Sigmoid colon (tissue), 7 donors: ENCODE data around the gene TMEM229B. TPM values are rescaled to one million over a fixed set of nuclear protein-coding genes. Genes with fewer than 3 reads are reported as not detected.

Source experiments
- DNase-seq: peaks from one replicate; pipeline ENCODE4 v3.0.0-alpha.2; 2019
- H3K27ac ChIP-seq, 4 donors: fragments of 200-600 bp; sonication (generic); one replicate each; pipeline ENCODE4 v1.5.1; 2016 to 2019; ENCODE audit warnings: mild to moderate bottlenecking in 1 of 4
- H3K27me3 ChIP-seq, 3 donors: fragments of 200-600 bp; sonication (generic); one replicate each; pipeline ENCODE4 v1.5.1; 2019; ENCODE audit warnings: mild to moderate bottlenecking in 1 of 3
- H3K36me3 ChIP-seq, 4 donors: fragments of 200-600 bp; sonication (generic); one replicate each; pipeline ENCODE4 v1.5.1; 2016 to 2019
- H3K4me1 ChIP-seq, 4 donors: fragments of 200-600 bp; sonication (generic); one replicate each; pipeline ENCODE4 v1.5.1; 2017 to 2019
- H3K4me3 ChIP-seq, 4 donors: fragments of 200-600 bp; sonication (generic); one replicate each; pipeline ENCODE4 v1.5.1; 2017 to 2019; ENCODE audit warnings: mild to moderate bottlenecking in 2 of 4, moderate library complexity in 1 of 4
- H3K9me3 ChIP-seq, 4 donors: fragments of 200-600 bp in 3 of 4; sonication (generic) in 3 of 4; one replicate each; pipeline versions ENCODE4 v1.5.1 to v1.6.1; 2013 to 2019
- EP300 ChIP-seq, 4 donors: sonication (generic); formaldehyde crosslinking; IDR thresholded peaks; one replicate each; pipeline ENCODE4 v1.6.1; 2017; ENCODE audit warnings: antibody characterized with exemption in 4 of 4
- POLR2A ChIP-seq, 2 donors: fragments of 450-650 bp; IDR thresholded peaks; one replicate each; pipeline ENCODE4 v1.6.1; 2016; ENCODE audit warnings: antibody characterized with exemption in 2 of 2, mild to moderate bottlenecking in 2 of 2, moderate library complexity in 2 of 2
- POLR2AphosphoS5 ChIP-seq, 4 donors: sonication (generic); formaldehyde crosslinking; IDR thresholded peaks; one replicate each; pipeline ENCODE4 v1.6.1; 2017; ENCODE audit warnings: antibody characterized with exemption in 4 of 4
- WGBS, 2 donors: extraction: QIAGEN DNeasy Blood & Tissue Kit; methylation state at CpG; one replicate each; pipeline ENCODE4 v1.1.7; 2013; 5-methylcytosine and 5-hydroxymethylcytosine counted together
- intact Hi-C: fragments of 100-400 bp; cut with DNase I; formaldehyde crosslinking; loops from one replicate; pipeline ENCODE4 v1.15.1; 2023
- polyA plus RNA-seq, 3 donors: library from polyadenylated mRNA; stranded (reverse); fragments of 200-250 nt; gene quantifications; one replicate each; pipeline ENCODE4 v1.2.3, GENCODE V29; 2013
- total RNA-seq, 4 donors: library from RNA; depleted of rRNA; stranded (reverse); fragments of >200 nt; gene quantifications; one replicate each; pipeline ENCODE4 v1.1.0, GENCODE V29; 2016
- TF ChIP-seq, protein P1 (sequence below), 4 experiments: fragments of 450-650 bp in 3 of 4; fragments of 200-600 bp in 1 of 4; IDR thresholded peaks; one replicate each; pipeline ENCODE4 v1.5.1; 2016 to 2019; ENCODE audit warnings: antibody characterized with exemption in 4 of 4, mild to moderate bottlenecking in 3 of 4, moderate library complexity in 2 of 4
- donor health status: healthy with polysubstance abuse.
- donor health status: Bipolar disorder and iron deficiency.
- donor health status: healthy.

The TMEM229B gene
- total and polyA plus RNA-seq, 7 donors: 1.2 to 16.4 (median 6.1) TPM

DNA sequence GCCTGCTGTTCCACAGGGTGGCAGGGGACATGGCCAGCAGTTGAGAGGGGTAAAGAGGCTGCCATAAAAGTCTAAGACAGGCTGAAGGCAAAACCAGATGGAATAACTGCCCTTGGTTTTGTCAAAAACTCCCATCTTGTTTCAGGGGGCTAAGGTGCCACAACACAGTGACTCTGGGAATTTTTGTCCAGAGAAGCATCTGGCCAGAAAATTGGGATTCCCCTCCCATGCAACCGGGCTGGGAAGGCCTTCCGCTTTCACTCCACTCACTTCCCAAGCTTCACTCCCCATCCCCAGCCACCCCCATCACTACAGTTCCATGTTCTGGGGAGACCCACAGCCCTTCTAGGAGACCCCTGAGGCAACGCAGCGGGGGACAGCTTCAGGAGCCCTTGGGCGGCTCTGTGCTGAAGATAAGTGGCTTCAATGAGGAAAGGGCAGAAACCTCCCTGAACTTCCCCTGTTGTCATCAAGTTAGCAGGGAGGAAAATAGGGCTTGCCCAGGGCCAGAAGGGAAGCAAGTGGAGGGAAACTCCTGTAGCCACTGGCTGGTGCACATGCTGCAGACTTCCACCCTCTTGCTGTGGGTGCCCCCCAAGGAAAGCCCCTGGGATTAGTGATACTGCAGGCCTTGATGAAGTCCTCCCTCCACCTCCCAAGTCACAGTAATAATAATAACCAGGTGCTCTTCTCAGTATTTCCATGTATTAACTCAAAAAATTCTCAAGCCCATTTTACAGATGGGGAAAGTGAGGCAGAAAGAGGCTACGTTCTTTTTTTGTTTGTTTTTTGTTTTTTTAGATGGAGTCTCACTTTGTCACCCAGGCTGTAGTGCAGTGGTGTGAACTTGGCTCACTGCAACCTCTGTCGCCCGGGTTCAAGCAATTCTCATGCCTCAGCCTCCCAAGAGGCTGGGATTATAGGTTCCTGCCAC lies 6.0 kb downstream of the TMEM229B start:
- no peaks in the 10 kb centered on the region for H3K36me3 ChIP-seq
- TF ChIP-seq, protein P1, sequence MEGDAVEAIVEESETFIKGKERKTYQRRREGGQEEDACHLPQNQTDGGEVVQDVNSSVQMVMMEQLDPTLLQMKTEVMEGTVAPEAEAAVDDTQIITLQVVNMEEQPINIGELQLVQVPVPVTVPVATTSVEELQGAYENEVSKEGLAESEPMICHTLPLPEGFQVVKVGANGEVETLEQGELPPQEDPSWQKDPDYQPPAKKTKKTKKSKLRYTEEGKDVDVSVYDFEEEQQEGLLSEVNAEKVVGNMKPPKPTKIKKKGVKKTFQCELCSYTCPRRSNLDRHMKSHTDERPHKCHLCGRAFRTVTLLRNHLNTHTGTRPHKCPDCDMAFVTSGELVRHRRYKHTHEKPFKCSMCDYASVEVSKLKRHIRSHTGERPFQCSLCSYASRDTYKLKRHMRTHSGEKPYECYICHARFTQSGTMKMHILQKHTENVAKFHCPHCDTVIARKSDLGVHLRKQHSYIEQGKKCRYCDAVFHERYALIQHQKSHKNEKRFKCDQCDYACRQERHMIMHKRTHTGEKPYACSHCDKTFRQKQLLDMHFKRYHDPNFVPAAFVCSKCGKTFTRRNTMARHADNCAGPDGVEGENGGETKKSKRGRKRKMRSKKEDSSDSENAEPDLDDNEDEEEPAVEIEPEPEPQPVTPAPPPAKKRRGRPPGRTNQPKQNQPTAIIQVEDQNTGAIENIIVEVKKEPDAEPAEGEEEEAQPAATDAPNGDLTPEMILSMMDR (IDR thresholded peaks at IDR 0.05): no peak
- no peak for TF ChIP-seq POLR2A (IDR thresholded peaks at IDR 0.05)
- TF ChIP-seq POLR2AphosphoS5 (IDR thresholded peaks at IDR 0.05): no peak
- no peak for TF ChIP-seq EP300 (IDR thresholded peaks at IDR 0.05)
- H3K9me3 ChIP-seq: no peaks in the 10 kb centered on the region
- H3K4me3 ChIP-seq: no peak overlapping the region
- no peak for DNase-seq
- 94 to 98% methylated on average over 8 of the region's 8 CpGs for WGBS, 2 donors
- no peaks in the 10 kb centered on the region for H3K27me3 ChIP-seq
- no peak overlapping the region for H3K27ac ChIP-seq
- no peaks in the 10 kb centered on the region for H3K4me1 ChIP-seq
- intact Hi-C loops: no loop called here

DNA sequence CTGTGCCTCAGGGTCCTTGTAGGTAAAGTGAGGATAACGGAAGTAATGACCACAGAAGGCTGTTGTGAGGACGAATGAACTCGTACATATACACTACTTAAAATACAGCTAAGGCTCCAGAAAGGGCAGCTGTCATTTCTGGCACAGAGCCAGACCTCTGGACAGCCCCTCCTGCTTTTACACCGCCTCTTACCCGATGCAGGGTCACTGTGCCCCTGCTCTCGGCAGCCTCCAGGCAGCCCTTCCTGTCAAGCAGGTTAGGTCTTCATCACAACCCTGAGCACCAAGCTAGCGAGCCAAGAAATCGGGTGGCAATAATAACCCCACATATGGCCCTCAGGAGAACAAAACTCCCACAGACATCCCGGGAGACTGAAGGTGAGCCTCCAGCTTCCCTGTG lies 8.5 kb downstream of the TMEM229B start:
- WGBS, 2 donors: 26 to 60% methylated on average over 9 of the region's 9 CpGs
- Histone ChIP-seq H3K27me3 (no peaks in the 10 kb centered on the region), H3K4me1 (no peaks in the 10 kb centered on the region), H3K36me3 (no peaks in the 10 kb centered on the region), H3K27ac (no peak overlapping the region), H3K4me3 (no peak overlapping the region), H3K9me3 (no peaks in the 10 kb centered on the region)
- intact Hi-C loops: no loop called here
- no peak for DNase-seq
- TF ChIP-seq EP300 (IDR thresholded peaks at IDR 0.05): no peak
- TF ChIP-seq POLR2AphosphoS5 (IDR thresholded peaks at IDR 0.05): no peak
- TF ChIP-seq POLR2A (IDR thresholded peaks at IDR 0.05): no peak
- TF ChIP-seq, protein P1 (IDR thresholded peaks at IDR 0.05): no peak

DNA sequence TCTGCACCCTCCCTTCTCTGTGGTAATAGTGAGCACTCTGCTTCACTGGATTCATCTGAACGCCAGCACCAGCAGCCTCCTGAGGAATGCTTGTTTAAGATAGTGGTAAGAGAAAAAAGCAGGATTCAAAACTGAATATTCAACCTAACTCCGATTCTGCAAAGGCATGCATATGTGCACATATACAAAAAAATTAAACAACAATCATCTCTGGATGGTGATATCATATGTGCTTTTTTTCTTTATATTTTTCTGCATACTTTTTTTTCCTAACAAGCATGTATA lies 9.8 kb downstream of the TMEM229B start:
- intact Hi-C loops: no loop called here
- H3K4me3 ChIP-seq: no peak overlapping the region
- no peaks in the 10 kb centered on the region for H3K36me3 ChIP-seq
- H3K9me3 ChIP-seq: no peaks in the 10 kb centered on the region
- DNase-seq: no peak
- no peaks in the 10 kb centered on the region for H3K27me3 ChIP-seq
- H3K4me1 ChIP-seq: no peaks in the 10 kb centered on the region
- no peak overlapping the region for H3K27ac ChIP-seq
- WGBS, 2 donors: 93 to 95% methylated on average over 2 of the region's 2 CpGs
- TF ChIP-seq EP300 (IDR thresholded peaks at IDR 0.05): no peak
- no peak for TF ChIP-seq POLR2AphosphoS5 (IDR thresholded peaks at IDR 0.05)
- TF ChIP-seq POLR2A (IDR thresholded peaks at IDR 0.05): no peak
- TF ChIP-seq, protein P1 (IDR thresholded peaks at IDR 0.05): no peak

DNA sequence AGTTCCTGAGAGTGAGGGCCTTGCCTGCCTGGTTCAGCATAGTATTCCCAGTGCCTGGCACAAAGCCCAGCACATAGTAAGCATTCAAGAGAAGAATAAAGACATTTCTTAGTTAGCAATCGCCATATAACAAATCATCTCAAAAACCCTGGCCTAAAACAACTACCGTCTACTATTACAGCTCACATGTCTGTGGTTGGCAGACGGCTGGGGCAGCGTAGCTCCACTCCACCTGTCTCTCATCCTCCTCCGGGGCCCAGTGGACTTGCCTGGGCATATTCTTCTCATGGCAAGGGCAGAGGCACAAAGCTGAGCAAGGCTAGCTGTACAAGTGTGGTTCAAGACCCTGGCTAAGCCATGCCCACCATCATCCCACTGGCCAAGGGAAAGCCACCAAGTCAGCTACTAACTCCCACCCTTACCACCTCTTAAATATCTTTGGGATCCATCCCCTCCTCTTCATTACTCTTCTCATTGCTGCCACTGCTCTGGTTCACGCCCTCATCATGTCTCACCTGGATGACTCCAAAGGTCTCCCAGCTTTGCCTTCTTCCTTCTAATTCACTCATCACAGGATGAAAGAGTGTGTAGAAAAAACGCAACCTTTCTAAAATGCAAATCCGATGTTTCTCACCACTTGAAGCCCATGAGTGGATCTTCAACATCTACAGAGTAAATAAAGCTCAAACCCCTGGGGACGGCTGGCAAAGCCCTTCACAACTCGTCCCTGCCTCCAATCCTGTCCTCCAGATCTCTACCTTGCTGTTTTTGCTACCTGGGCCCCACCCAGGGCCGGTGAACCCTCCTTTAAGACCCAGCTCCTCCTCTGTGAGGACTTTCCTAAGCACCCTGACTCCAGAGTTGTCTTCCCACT lies 10.4 kb downstream of the TMEM229B start:
- no peaks in the 10 kb centered on the region for H3K9me3 ChIP-seq
- no peaks in the 10 kb centered on the region for H3K36me3 ChIP-seq
- no peaks in the 10 kb centered on the region for H3K27me3 ChIP-seq
- H3K4me3 ChIP-seq: no peak overlapping the region
- TF ChIP-seq, protein P1 (IDR thresholded peaks at IDR 0.05): no peak
- TF ChIP-seq POLR2AphosphoS5 (IDR thresholded peaks at IDR 0.05): no peak
- no peak for TF ChIP-seq POLR2A (IDR thresholded peaks at IDR 0.05)
- intact Hi-C loops: no loop called here
- H3K27ac ChIP-seq: no peak overlapping the region
- 72 to 89% methylated on average over 11 of the region's 11 CpGs for WGBS, 2 donors
- DNase-seq: no peak
- no peaks in the 10 kb centered on the region for H3K4me1 ChIP-seq
